WTC11 (cell line): ENCODE data around the gene DENR.

ENCODE experiments used
- ELF4 ChIP-seq: sonication (generic); formaldehyde crosslinking; IDR thresholded peaks from 2 replicates; pipeline ENCODE4 v1.8.1; 2022; ENCODE audit warnings: low read depth, mild to moderate bottlenecking, moderate library complexity, missing genetic modification reagents
- ETV6 ChIP-seq: sonication (generic); formaldehyde crosslinking; IDR thresholded peaks from 2 replicates; pipeline ENCODE4 v1.8.1; 2022; ENCODE audit warnings: mild to moderate bottlenecking, missing genetic modification reagents
- JUN ChIP-seq: sonication (generic); formaldehyde crosslinking; IDR thresholded peaks from 2 replicates; pipeline ENCODE4 v1.8.0; 2023; ENCODE audit warnings: mild to moderate bottlenecking, missing genetic modification reagents
- MAX ChIP-seq: sonication (generic); formaldehyde crosslinking; IDR thresholded peaks from 2 replicates; pipeline ENCODE4 v1.8.0; 2022; ENCODE audit warnings: mild to moderate bottlenecking, missing genetic modification reagents
- NFE2L1 ChIP-seq: sonication (generic); formaldehyde crosslinking; IDR thresholded peaks from 2 replicates; pipeline ENCODE4 v1.8.1; 2023; ENCODE audit warnings: missing genetic modification reagents
- NR2C2 ChIP-seq: sonication (generic); formaldehyde crosslinking; IDR thresholded peaks from 2 replicates; pipeline ENCODE4 v1.8.0; 2022; ENCODE audit warnings: mild to moderate bottlenecking, missing genetic modification reagents
- TEAD4 ChIP-seq: sonication (generic); formaldehyde crosslinking; IDR thresholded peaks from 2 replicates; pipeline ENCODE4 v1.8.0; 2022; ENCODE audit warnings: mild to moderate bottlenecking, missing genetic modification reagents
- USF2 ChIP-seq: sonication (generic); formaldehyde crosslinking; IDR thresholded peaks from 2 replicates; pipeline ENCODE4 v1.8.1; 2023; ENCODE audit warnings: mild to moderate bottlenecking, missing genetic modification reagents, moderate library complexity
- ZBTB21 ChIP-seq: sonication (generic); formaldehyde crosslinking; IDR thresholded peaks from 2 replicates; pipeline ENCODE4 v1.8.1; 2023; ENCODE audit warnings: mild to moderate bottlenecking, missing genetic modification reagents, borderline replicate concordance
- ZNF263 ChIP-seq: sonication (generic); formaldehyde crosslinking; IDR thresholded peaks from 2 replicates; pipeline ENCODE4 v1.8.1; 2022; ENCODE audit warnings: low read depth, mild to moderate bottlenecking, moderate library complexity, missing genetic modification reagents
- ZNF423 ChIP-seq: fragments of 250-450 bp; sonication (Bioruptor Pico); IDR thresholded peaks from 2 replicates; pipeline ENCODE4 v2.1.2; 2022; ENCODE audit warnings: mild to moderate bottlenecking, moderate library complexity
- TF ChIP-seq, protein P1 (sequence below): fragments of 200-600 bp; IDR thresholded peaks from 2 replicates; pipeline ENCODE4 v1.8.0; 2022; ENCODE audit warnings: antibody characterized with exemption
- TF ChIP-seq, protein P2 (sequence below): sonication (generic); formaldehyde crosslinking; IDR thresholded peaks from 2 replicates; pipeline ENCODE4 v1.8.1; 2023; ENCODE audit warnings: mild to moderate bottlenecking, missing genetic modification reagents, borderline replicate concordance
- TF ChIP-seq, protein P3 (sequence below): fragments of 250-450 bp; sonication (Bioruptor Pico); IDR thresholded peaks from 2 replicates; pipeline ENCODE4 v1.8.0; 2021; ENCODE audit warnings: mild to moderate bottlenecking

DNA sequence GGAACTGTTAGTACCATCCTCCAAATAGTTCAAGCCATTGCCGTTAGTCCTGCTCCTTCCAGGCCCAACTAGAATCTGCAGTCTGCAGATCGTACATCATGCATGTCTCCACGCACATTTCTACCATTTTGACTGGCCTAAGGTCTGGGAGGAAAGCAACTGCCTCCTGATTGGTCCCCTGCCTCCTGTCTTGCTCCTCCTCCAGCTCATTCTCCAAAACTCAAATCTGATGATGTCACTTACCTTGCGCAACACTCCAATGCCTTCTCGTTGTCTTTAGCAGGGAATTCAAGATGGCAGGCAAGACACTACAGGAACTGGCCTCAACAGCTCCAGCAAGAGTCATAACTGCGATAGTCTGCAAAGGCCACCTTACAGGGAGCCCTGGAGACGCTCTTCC, 12.3 kb upstream of the DENR start:
- TF ChIP-seq, protein P1, sequence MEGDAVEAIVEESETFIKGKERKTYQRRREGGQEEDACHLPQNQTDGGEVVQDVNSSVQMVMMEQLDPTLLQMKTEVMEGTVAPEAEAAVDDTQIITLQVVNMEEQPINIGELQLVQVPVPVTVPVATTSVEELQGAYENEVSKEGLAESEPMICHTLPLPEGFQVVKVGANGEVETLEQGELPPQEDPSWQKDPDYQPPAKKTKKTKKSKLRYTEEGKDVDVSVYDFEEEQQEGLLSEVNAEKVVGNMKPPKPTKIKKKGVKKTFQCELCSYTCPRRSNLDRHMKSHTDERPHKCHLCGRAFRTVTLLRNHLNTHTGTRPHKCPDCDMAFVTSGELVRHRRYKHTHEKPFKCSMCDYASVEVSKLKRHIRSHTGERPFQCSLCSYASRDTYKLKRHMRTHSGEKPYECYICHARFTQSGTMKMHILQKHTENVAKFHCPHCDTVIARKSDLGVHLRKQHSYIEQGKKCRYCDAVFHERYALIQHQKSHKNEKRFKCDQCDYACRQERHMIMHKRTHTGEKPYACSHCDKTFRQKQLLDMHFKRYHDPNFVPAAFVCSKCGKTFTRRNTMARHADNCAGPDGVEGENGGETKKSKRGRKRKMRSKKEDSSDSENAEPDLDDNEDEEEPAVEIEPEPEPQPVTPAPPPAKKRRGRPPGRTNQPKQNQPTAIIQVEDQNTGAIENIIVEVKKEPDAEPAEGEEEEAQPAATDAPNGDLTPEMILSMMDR, result no peak
- TF ChIP-seq NR2C2 (CRISPR knock-in tag) (no peak), MAX (CRISPR knock-in tag) (no peak), ZNF263 (no peak), ZBTB21 (CRISPR knock-in tag) (no peak), TEAD4 (CRISPR knock-in tag) (no peak), ETV6 (CRISPR knock-in tag) (no peak), USF2 (CRISPR knock-in tag) (no peak), ELF4 (CRISPR knock-in tag) (no peak), NFE2L1 (no peak), JUN (CRISPR knock-in tag) (no peak), ZNF423 (CRISPR knock-in tag) (no peak)
- TF ChIP-seq, protein P2, sequence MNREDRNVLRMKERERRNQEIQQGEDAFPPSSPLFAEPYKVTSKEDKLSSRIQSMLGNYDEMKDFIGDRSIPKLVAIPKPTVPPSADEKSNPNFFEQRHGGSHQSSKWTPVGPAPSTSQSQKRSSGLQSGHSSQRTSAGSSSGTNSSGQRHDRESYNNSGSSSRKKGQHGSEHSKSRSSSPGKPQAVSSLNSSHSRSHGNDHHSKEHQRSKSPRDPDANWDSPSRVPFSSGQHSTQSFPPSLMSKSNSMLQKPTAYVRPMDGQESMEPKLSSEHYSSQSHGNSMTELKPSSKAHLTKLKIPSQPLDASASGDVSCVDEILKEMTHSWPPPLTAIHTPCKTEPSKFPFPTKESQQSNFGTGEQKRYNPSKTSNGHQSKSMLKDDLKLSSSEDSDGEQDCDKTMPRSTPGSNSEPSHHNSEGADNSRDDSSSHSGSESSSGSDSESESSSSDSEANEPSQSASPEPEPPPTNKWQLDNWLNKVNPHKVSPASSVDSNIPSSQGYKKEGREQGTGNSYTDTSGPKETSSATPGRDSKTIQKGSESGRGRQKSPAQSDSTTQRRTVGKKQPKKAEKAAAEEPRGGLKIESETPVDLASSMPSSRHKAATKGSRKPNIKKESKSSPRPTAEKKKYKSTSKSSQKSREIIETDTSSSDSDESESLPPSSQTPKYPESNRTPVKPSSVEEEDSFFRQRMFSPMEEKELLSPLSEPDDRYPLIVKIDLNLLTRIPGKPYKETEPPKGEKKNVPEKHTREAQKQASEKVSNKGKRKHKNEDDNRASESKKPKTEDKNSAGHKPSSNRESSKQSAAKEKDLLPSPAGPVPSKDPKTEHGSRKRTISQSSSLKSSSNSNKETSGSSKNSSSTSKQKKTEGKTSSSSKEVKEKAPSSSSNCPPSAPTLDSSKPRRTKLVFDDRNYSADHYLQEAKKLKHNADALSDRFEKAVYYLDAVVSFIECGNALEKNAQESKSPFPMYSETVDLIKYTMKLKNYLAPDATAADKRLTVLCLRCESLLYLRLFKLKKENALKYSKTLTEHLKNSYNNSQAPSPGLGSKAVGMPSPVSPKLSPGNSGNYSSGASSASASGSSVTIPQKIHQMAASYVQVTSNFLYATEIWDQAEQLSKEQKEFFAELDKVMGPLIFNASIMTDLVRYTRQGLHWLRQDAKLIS (CRISPR knock-in tag), result no peak
- TF ChIP-seq, protein P3, sequence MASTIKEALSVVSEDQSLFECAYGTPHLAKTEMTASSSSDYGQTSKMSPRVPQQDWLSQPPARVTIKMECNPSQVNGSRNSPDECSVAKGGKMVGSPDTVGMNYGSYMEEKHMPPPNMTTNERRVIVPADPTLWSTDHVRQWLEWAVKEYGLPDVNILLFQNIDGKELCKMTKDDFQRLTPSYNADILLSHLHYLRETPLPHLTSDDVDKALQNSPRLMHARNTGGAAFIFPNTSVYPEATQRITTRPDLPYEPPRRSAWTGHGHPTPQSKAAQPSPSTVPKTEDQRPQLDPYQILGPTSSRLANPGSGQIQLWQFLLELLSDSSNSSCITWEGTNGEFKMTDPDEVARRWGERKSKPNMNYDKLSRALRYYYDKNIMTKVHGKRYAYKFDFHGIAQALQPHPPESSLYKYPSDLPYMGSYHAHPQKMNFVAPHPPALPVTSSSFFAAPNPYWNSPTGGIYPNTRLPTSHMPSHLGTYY (CRISPR knock-in tag), result no peak
